Stomach (tissue), 4 donors: ENCODE results near the gene AICDA.

Experiments
- EP300 ChIP-seq: sonication (generic); formaldehyde crosslinking; IDR thresholded peaks from one replicate; pipeline ENCODE4 v1.6.1; 2017; ENCODE audit warnings: antibody characterized with exemption
- POLR2A ChIP-seq, 4 donors: fragments of 450-650 bp; IDR thresholded peaks; one replicate each; pipeline ENCODE4 v1.6.1; 2016; ENCODE audit warnings: antibody characterized with exemption in 4 of 4, control low read depth in 2 of 4, mild to moderate bottlenecking in 1 of 4, moderate library complexity in 1 of 4
- POLR2AphosphoS5 ChIP-seq, 3 donors: sonication (generic); formaldehyde crosslinking; IDR thresholded peaks; one replicate each; pipeline ENCODE4 v1.6.1; 2016; ENCODE audit warnings: antibody characterized with exemption in 3 of 3
- TF ChIP-seq, protein P1 (sequence below), 7 experiments: fragments of 450-650 bp in 4 of 7; fragments of 200-600 bp in 3 of 7; sonication (generic) in 3 of 7; IDR thresholded peaks; one replicate each; pipeline ENCODE4 v1.5.1; 2016 to 2019; ENCODE audit warnings: antibody characterized with exemption in 7 of 7, control low read depth in 2 of 7, mild to moderate bottlenecking in 1 of 7

DNA sequence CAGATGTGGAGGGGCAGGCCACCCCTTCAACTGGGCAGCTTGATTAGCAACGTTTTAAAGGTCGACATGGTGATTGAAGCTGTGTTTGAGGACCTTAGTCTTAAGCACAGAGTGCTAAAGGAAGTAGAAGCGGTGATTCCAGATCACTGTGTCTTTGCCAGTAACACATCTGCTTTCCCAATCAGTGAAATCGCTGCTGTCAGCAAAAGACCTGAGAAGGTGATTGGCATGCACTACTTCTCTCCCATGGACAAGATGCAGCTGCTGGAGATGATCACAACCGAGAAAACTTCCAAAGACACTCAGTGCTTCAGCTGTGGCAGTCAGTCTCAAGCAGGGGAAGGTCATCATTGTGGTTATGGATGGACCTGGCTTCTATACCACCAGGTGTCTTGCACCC, 23.9 kb upstream of the AICDA start:
- TF ChIP-seq, protein P1, sequence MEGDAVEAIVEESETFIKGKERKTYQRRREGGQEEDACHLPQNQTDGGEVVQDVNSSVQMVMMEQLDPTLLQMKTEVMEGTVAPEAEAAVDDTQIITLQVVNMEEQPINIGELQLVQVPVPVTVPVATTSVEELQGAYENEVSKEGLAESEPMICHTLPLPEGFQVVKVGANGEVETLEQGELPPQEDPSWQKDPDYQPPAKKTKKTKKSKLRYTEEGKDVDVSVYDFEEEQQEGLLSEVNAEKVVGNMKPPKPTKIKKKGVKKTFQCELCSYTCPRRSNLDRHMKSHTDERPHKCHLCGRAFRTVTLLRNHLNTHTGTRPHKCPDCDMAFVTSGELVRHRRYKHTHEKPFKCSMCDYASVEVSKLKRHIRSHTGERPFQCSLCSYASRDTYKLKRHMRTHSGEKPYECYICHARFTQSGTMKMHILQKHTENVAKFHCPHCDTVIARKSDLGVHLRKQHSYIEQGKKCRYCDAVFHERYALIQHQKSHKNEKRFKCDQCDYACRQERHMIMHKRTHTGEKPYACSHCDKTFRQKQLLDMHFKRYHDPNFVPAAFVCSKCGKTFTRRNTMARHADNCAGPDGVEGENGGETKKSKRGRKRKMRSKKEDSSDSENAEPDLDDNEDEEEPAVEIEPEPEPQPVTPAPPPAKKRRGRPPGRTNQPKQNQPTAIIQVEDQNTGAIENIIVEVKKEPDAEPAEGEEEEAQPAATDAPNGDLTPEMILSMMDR (IDR thresholded peaks at IDR 0.05) = no peak
- no peak for TF ChIP-seq POLR2AphosphoS5 (IDR thresholded peaks at IDR 0.05)
- no peak for TF ChIP-seq POLR2A (IDR thresholded peaks at IDR 0.05)
- TF ChIP-seq EP300 = no peak
